ENCODE data around the gene BBX. TPM values are rescaled to one million over a fixed set of nuclear protein-coding genes. Genes with fewer than 3 reads are reported as not detected.

The BBX gene
- total RNA-seq, 2 donors from 2014 or later = 57.4 to 74.5 TPM

DNA sequence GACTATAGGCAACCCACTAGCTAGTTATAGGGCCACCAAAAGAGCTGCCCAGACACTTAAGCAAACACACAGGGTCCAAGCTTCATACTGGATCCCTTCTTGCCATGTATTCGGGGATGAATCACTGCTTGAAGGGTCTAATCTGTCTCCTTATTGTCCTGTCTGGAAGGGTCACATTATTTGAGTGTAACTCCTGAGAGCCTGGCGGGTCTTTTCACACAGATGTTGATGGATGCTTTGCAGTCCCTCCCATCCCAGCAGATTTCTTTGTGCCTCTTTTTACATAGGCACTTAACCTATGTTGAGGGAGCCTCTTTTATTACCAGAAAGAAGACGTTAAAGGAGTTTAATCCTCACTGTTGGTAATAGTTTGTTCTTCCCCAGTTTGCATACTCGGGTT, 56.6 kb downstream of the BBX start:
- Histone ChIP-seq H3K36me3 (no peaks in the 10 kb centered on the region), H3K9me3 (no peaks in the 10 kb centered on the region), H3K27me3 (replicated peaks; ENCODE audit: insufficient read depth) (no peaks in the 10 kb centered on the region), H3K27ac (no peak overlapping the region), H3K4me1 (ENCODE audit: control insufficient read depth in 1 of 2, low read depth in 2 of 2) (peaks cover 0 to 4% of the 10 kb centered on the region in 2 donors), H3K4me3 (no peak overlapping the region)
- ATAC-seq (ENCODE audit: insufficient number of reproducible peaks, low FRiP score, low read depth) (no peak), DNase-seq (ENCODE audit: low spot score) (no peak)
- TF ChIP-seq, protein P1, sequence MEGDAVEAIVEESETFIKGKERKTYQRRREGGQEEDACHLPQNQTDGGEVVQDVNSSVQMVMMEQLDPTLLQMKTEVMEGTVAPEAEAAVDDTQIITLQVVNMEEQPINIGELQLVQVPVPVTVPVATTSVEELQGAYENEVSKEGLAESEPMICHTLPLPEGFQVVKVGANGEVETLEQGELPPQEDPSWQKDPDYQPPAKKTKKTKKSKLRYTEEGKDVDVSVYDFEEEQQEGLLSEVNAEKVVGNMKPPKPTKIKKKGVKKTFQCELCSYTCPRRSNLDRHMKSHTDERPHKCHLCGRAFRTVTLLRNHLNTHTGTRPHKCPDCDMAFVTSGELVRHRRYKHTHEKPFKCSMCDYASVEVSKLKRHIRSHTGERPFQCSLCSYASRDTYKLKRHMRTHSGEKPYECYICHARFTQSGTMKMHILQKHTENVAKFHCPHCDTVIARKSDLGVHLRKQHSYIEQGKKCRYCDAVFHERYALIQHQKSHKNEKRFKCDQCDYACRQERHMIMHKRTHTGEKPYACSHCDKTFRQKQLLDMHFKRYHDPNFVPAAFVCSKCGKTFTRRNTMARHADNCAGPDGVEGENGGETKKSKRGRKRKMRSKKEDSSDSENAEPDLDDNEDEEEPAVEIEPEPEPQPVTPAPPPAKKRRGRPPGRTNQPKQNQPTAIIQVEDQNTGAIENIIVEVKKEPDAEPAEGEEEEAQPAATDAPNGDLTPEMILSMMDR (IDR thresholded peaks at IDR 0.05) = no peak

DNA sequence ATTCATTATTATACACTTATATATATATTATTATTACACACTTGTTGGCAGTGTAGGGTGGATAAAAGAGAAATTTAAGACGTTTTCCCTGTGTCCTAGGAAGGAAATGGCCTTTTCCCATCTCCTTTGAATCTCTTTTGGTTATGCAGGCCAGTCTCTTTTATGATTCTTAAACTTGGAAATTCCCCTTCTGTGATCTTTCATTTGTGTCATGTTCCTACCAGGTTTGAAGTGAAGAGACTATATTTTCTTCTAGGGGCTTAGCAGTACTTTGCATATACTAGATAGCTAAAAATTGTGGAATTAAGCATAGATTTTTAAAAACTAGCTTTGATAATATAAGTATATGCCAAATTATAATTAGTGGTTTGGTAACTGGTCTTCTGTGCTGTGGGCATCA, 58.5 kb downstream of the BBX start:
- no peaks in the 10 kb centered on the region for H3K27me3 ChIP-seq (replicated peaks; ENCODE audit: insufficient read depth)
- DNase-seq (ENCODE audit: low spot score) = no peak
- H3K4me3 ChIP-seq = no peak overlapping the region
- ATAC-seq (ENCODE audit: insufficient number of reproducible peaks, low FRiP score, low read depth) = no peak
- H3K9me3 ChIP-seq = no peaks in the 10 kb centered on the region
- no peak overlapping the region for H3K27ac ChIP-seq
- H3K4me1 ChIP-seq (ENCODE audit: control insufficient read depth in 1 of 2, low read depth in 2 of 2) = peaks cover 0 to 4% of the 10 kb centered on the region in 2 donors
- no peaks in the 10 kb centered on the region for H3K36me3 ChIP-seq
- TF ChIP-seq, protein P1 (IDR thresholded peaks at IDR 0.05) = no peak

DNA sequence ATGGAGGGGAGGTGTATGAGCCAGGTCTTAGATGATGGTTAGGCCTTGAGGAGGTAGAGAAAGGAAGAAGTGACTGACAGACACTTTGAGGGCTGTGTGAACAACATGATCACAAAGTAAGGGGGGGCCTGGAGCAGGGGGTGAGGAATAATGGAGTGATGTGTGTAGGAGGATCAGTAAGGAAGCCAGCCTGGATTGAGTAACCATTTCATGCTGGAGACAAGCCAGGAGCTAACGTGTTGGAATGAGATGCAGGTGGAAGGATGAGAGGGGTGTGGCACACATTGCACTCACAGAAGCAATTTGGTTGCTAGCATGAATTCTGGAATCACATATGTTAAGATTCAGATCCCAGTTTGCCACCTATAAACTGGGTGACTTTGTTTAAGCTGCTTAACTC, 65.5 kb downstream of the BBX start:
- H3K4me1 ChIP-seq (ENCODE audit: control insufficient read depth in 1 of 2, low read depth in 2 of 2) = peaks cover 0 to 3% of the 10 kb centered on the region in 2 donors
- DNase-seq (ENCODE audit: low spot score) = no peak
- no peak overlapping the region for H3K4me3 ChIP-seq
- TF ChIP-seq, protein P1 (IDR thresholded peaks at IDR 0.05) = no peak
- no peak for ATAC-seq (ENCODE audit: insufficient number of reproducible peaks, low FRiP score, low read depth)
- H3K27me3 ChIP-seq (replicated peaks; ENCODE audit: insufficient read depth) = no peaks in the 10 kb centered on the region
- no peak overlapping the region for H3K27ac ChIP-seq
- no peaks in the 10 kb centered on the region for H3K36me3 ChIP-seq
- no peaks in the 10 kb centered on the region for H3K9me3 ChIP-seq

DNA sequence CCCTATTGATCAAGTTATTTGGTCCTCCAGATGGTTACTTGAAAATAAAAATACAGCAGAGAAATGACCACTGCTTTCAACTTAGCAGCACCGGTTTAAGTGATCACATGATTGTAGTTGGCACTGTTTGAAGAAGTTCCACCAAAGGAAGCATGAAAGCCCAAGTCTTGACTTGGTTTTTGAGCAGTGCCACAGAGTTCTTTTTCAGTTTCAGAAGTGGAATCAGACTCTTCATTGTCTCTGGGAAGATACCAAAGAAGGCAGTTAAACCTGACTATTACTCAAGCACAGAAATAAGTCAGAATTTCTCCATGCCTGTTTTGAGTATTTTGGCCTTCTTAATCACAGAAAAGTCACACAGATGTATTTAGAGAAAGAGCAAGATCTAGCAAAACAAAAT, 66.7 kb downstream of the BBX start:
- no peak for ATAC-seq (ENCODE audit: insufficient number of reproducible peaks, low FRiP score, low read depth)
- no peak for DNase-seq (ENCODE audit: low spot score)
- no peak overlapping the region for H3K27ac ChIP-seq
- H3K4me1 ChIP-seq (ENCODE audit: control insufficient read depth in 1 of 2, low read depth in 2 of 2) = peaks cover 0 to 3% of the 10 kb centered on the region in 2 donors
- H3K27me3 ChIP-seq (replicated peaks; ENCODE audit: insufficient read depth) = no peaks in the 10 kb centered on the region
- H3K4me3 ChIP-seq = no peak overlapping the region
- H3K36me3 ChIP-seq = no peaks in the 10 kb centered on the region
- H3K9me3 ChIP-seq = no peaks in the 10 kb centered on the region
- TF ChIP-seq, protein P1 (IDR thresholded peaks at IDR 0.05) = no peak

DNA sequence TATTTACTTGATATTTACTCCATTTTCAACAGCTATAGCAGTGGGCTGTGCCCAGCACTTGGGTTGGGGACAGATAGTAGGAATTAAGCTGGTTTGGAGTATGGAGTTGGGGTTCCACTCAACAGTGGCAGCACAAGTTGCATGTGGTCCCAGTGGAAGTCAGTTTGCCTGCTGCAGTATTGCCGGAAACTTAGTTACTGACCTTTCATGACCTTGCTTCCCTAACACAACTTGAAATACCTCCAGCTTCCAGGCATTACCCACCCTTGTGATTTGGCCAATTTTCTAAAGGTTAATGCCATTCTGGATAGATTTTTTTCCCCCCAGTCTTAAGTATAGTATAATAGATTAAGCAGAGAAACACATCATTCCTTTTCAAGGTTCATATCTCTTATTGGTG, 68.0 kb downstream of the BBX start:
- TF ChIP-seq, protein P1 (IDR thresholded peaks at IDR 0.05) = no peak
- Histone ChIP-seq H3K27ac (no peak overlapping the region), H3K36me3 (no peaks in the 10 kb centered on the region), H3K9me3 (no peaks in the 10 kb centered on the region), H3K4me3 (no peak overlapping the region), H3K4me1 (ENCODE audit: control insufficient read depth in 1 of 2, low read depth in 2 of 2) (peaks cover 0 to 3% of the 10 kb centered on the region in 2 donors), H3K27me3 (replicated peaks; ENCODE audit: insufficient read depth) (no peaks in the 10 kb centered on the region)
- no peak for ATAC-seq (ENCODE audit: insufficient number of reproducible peaks, low FRiP score, low read depth)
- no peak for DNase-seq (ENCODE audit: low spot score)

Data from thoracic aorta (tissue), 2 donors.